ENCODE data around the gene SPEG.

Gene SPEG

GRCh38 chr2:219517954-219518778 lies 83.5 kb downstream of the SPEG start:
- DNase-seq, result no peak

- DNase-seq, result no peak
These were observed 84.9 kb downstream of the SPEG start for GRCh38 chr2:219519526-219519916.

- DNase-seq, result no peak
These were observed 85.4 kb downstream of the SPEG start for GRCh38 chr2:219520079-219520478.

- peak; percentile 45 to 60 for DNase-seq
These were observed 86.6 kb downstream of the SPEG start for GRCh38 chr2:219521066-219521880.

- no peak for DNase-seq
These were observed 87.7 kb downstream of the SPEG start for GRCh38 chr2:219522111-219523030.

- no peak for DNase-seq
These were observed 88.5 kb downstream of the SPEG start for GRCh38 chr2:219523031-219523671.

GRCh38 chr2:219524817-219525216 lies 90.2 kb downstream of the SPEG start:
- DNase-seq, result no peak

GRCh38 chr2:219525533-219526232 lies 91.0 kb downstream of the SPEG start:
- DNase-seq, result no peak

GRCh38 chr2:219526320-219527075 lies 91.9 kb downstream of the SPEG start:
- DNase-seq, result no peak

GRCh38 chr2:219527076-219527394 lies 92.4 kb downstream of the SPEG start:
- DNase-seq, result no peak

GRCh38 chr2:219527472-219527871 lies 92.8 kb downstream of the SPEG start:
- no peak for DNase-seq

GRCh38 chr2:219530048-219530963 lies 95.7 kb downstream of the SPEG start:
- DNase-seq, result peak; percentile 54 to 80

GRCh38 chr2:219531639-219532377 lies 97.2 kb downstream of the SPEG start:
- no peak for DNase-seq

- no peak for DNase-seq
These were observed 97.7 kb downstream of the SPEG start for GRCh38 chr2:219532378-219532649.

- no peak for DNase-seq
These were observed 99.5 kb downstream of the SPEG start for GRCh38 chr2:219533930-219534661.

GRCh38 chr2:219536425-219536824 lies 101.8 kb downstream of the SPEG start:
- DNase-seq, result no peak

GRCh38 chr2:219536967-219537366 lies 102.3 kb downstream of the SPEG start:
- DNase-seq, result no peak

GRCh38 chr2:219537657-219538488 lies 103.2 kb downstream of the SPEG start:
- no peak for DNase-seq

Data from NCI-H1930 (cell line).